ENCODE data around the gene CACNA1B. TPM values are rescaled to one million over a fixed set of nuclear protein-coding genes. Genes with fewer than 3 reads are reported as not detected.
"Not testable (repeated sequence)": the region's sequence is repeated elsewhere in the genome, so short reads cannot be mapped to it uniquely, and the experiment has no call there.

Gene CACNA1B
- total RNA-seq (2021), result 6.5 and 7.8 TPM in 2 replicates
- long read RNA-seq, partial matches to known transcripts, result 1 of 5 reads
- long read RNA-seq, other reads (novel, unspliced or antisense), result 4 of 5 reads

- peak; percentile 65 for DNase-seq
- H3K27me3 ChIP-seq (ENCODE audit: insufficient read depth, low read length), result not testable (repeated sequence)
These were observed at the start of gene CACNA1B for GRCh38 chr9:137877506-137878122. Gene CACNA1B, plus strand, starts transcription at chr9:137877782. Its CDS starts 152 bp downstream, at chr9:137877934.

More at GRCh38 chr9:137877506-137878122, at the start of gene CACNA1B:
- not testable (repeated sequence) for H3K9me3 ChIP-seq (ENCODE audit: control insufficient read depth, low read depth, low read length); H2BK120ac ChIP-seq (ENCODE audit: low read depth, low read length, poor library complexity, severe bottlenecking); H2AFZ ChIP-seq (ENCODE audit: low read length); H4K20me1 ChIP-seq (ENCODE audit: control insufficient read depth, insufficient read depth, insufficient read length); H3K27ac Mint-ChIP-seq; H2AK5ac ChIP-seq (ENCODE audit: insufficient read length, low read length); H3K79me1 ChIP-seq (ENCODE audit: insufficient read depth, low read depth, low read length, poor library complexity, severe bottlenecking); H2BK20ac ChIP-seq (ENCODE audit: low read depth, low read length, poor library complexity, severe bottlenecking); H3K4ac ChIP-seq (ENCODE audit: low read depth, low read length); H4K5ac ChIP-seq (ENCODE audit: insufficient read length, low read depth, low read length); H3K27ac ChIP-seq (ENCODE audit: insufficient read length, low read depth, low read length); H3K79me2 ChIP-seq (ENCODE audit: insufficient read depth, low read length); H3K18ac ChIP-seq (ENCODE audit: insufficient read length, low read depth, low read length); H2BK15ac ChIP-seq (ENCODE audit: low read depth, low read length); H3K23ac ChIP-seq (ENCODE audit: insufficient read length, low read depth, low read length); H3K4me1 Mint-ChIP-seq; H3K23me2 ChIP-seq (ENCODE audit: insufficient read length, low read depth, low read length, poor library complexity, severe bottlenecking); H3K9ac ChIP-seq (ENCODE audit: extremely low read depth, insufficient read length, low read length); H2BK5ac ChIP-seq (ENCODE audit: insufficient read length, low read length); H4K8ac ChIP-seq (replicated peaks; ENCODE audit: insufficient read length, low read depth, low read length); H3K56ac ChIP-seq (ENCODE audit: insufficient read length, low read depth, low read length); H3T11ph ChIP-seq (ENCODE audit: low read length); H2BK12ac ChIP-seq (ENCODE audit: insufficient read length, low read depth, low read length); H3K14ac ChIP-seq (ENCODE audit: insufficient read depth, low read length); H4K91ac ChIP-seq (ENCODE audit: insufficient read length, low read depth, low read length); H3K9me3 Mint-ChIP-seq; H3K4me1 ChIP-seq (ENCODE audit: insufficient read depth, low read length)
- H3K4me2 ChIP-seq (ENCODE audit: insufficient read depth, insufficient read length, low read length), result peak within 1 kb of the TSS; percentile 11
- H3K4me3 Mint-ChIP-seq, result peak within 1 kb of the TSS; percentile 43 to 67
- peaks cover 41% of the 10 kb centered on the region for H3K27me3 Mint-ChIP-seq (ENCODE audit: low read depth)
- WGBS (ENCODE audit: extremely low coverage, insufficient read length, low lambda C conversion rate), result no CpG with 5 or more reads among the region's 95 CpGs
- peaks cover 5 to 25% (median 16%) of the 10 kb centered on the region in 3 experiments for H3K36me3 Mint-ChIP-seq (ENCODE audit: insufficient read depth in 1 of 3, low read depth in 3 of 3)
